AG10803 (cell line): ENCODE data around the gene C2orf49.

ENCODE experiments used
- DNase-seq: peaks from one replicate; pipeline ENCODE4 v3.0.0; 2010; ENCODE audit warnings: low read depth
- H3K4me3 ChIP-seq: 2 replicates; pipeline ENCODE4 v1.5.1; 2011; ENCODE audit warnings: mild to moderate bottlenecking, low read length, control low read depth
- CTCF ChIP-seq: conservative IDR thresholded peaks from 2 replicates; pipeline ENCODE4 v1.5.1; 2011; ENCODE audit warnings: mild to moderate bottlenecking, low read length, control low read depth, inconsistent platforms

C2orf49 gene

GRCh38 chr2:105377871-105378270 is 40.5 kb downstream of the C2orf49 start:
- H3K4me3 ChIP-seq = no peak overlapping the region
- peak; percentile 15; the same call in 1 of the 2 replicates for TF ChIP-seq CTCF
- DNase-seq = no peak

GRCh38 chr2:105378276-105378840 is 41.0 kb downstream of the C2orf49 start:
- no peak for DNase-seq
- no peak for TF ChIP-seq CTCF
- H3K4me3 ChIP-seq = no peak overlapping the region

- no peak for TF ChIP-seq CTCF
- H3K4me3 ChIP-seq = no peak overlapping the region
- DNase-seq = no peak
Observed at GRCh38 chr2:105378921-105379383, 41.6 kb downstream of the C2orf49 start.

- no peak overlapping the region for H3K4me3 ChIP-seq
- no peak for DNase-seq
- no peak for TF ChIP-seq CTCF
Observed at GRCh38 chr2:105379741-105380186, 42.4 kb downstream of the C2orf49 start.

- no peak for DNase-seq
- H3K4me3 ChIP-seq = no peak overlapping the region
- no peak for TF ChIP-seq CTCF
Observed at GRCh38 chr2:105380432-105381100, 43.2 kb downstream of the C2orf49 start.

- no peak overlapping the region for H3K4me3 ChIP-seq
- no peak for TF ChIP-seq CTCF
- DNase-seq = no peak
Observed at GRCh38 chr2:105381101-105381668, 43.8 kb downstream of the C2orf49 start.

- H3K4me3 ChIP-seq = no peak overlapping the region
- TF ChIP-seq CTCF = no peak
- DNase-seq = no peak
Observed at GRCh38 chr2:105382177-105382576, 44.8 kb downstream of the C2orf49 start.
